Fibroblast of peridontal ligament (primary cell): ENCODE results near the gene ACSF3.

Experiments
- DNase-seq: peaks from one replicate; pipeline ENCODE4 v3.0.0-alpha.2; 2010; ENCODE audit errors: extremely low read depth

Gene ACSF3

DNA sequence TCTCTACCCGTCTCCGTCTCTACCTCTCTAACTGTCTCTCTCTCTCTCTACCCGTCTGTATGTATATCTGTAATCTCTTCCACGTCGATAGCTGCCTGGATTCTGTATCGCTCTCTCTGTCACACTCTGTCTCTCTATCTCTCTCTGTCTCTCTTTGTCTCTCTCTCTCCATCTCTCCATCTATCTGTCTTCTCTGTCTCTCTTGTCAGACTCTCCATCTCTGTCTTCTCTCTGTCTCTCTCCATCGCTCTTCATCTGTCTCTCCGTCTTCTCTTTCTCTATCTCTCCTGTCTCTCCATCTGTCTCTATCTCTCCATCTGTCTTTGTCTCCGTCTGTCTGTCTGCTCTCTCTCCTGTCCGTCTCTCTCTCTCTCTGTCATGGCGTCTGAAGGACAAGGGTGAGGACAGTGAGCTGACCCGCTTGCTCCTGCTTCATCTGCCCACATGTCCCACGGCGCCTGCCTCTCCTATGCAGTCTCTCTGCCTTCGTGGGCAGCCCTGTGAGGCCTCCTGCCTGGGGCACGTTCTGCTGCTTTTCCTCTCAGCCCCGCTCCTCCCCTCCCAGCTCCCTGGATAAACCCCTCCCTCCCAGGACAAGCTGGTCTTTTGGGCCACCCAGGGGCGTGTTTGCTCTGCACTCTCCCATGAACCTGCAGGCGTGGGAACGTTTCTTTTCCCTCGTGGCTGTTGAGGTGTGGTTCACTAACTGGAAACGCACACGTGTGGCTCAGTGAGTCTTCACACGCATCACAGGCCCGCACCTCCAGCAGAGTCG lies 18.9 kb downstream of the ACSF3 start:
- no peak for DNase-seq

DNA sequence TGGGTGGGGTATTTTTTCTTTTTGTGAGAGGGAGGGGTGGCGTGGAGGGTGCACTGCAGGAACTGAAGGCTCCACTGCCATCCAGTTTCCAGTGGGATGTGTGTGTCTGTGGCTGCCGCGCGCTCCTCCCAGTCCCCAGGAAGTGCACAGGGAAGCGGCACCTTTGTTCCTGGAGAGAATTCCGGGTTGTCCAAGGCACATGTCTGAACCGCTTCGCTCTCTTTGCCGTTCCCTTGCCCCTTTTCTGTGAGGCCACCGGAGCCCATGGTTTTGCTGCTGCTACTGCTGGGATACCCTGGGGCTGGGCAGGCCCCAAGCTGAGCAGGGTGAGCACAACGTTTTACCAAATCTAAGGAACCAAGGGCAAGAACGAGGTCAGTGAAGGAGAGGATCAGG lies 19.5 kb downstream of the ACSF3 start:
- no peak for DNase-seq

DNA sequence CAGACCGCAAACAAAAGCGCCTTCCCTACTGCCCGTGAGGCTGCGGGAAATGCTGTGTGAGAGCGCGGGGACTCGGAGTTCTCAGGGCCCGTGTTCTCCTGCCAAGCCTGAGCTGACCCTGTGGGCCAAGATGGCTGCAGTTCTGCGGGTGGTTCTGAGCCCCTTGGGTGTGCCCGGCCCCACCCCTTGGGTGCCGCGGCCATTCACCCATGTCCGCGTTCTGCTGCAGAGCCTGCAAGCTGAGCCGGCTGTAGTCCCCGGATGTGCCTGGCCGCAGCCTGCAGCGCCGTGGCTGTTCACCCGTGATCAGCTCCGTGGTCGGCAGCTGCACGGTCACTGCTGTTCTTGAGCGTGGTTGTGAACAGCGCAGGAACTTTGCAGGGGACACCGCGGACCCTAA lies 20.0 kb downstream of the ACSF3 start:
- no peak for DNase-seq

DNA sequence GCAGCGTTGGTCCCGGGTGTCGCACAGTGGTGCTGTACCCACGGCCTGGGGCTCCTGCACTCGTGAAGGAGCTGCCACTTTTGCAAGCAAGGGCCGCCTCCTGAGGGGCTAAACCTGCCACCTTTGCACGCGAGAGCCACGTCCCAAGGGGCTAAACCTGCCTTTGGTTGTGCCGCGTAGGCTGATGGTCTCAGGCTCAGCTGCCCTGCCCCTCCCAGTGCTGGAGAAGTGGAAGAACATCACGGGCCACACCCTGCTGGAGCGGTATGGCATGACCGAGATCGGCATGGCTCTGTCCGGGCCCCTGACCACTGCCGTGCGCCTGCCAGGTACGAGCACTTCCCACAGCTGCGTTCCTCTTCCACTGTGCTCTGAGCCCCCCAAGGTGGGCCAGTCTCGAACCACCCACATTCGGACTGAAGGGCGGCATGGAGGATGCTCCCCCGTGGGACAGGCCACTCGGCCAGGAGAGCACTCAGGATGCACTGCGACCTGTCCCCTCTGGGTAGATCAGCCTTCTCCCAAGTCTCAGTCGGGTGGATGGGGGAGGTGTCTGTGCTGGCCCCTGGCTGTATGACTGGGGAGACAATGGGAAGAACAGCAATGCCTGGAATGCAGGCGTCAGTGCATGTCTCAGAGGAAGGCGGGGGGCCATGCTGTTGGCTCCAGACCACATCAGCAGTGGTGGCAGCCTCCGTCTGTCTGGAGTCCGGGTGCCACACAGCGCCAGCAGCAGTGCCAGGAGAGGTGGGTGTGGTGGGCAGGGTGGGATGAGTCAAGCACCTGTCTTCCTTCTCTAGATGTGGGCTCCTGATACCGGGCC lies 20.7 kb downstream of the ACSF3 start:
- DNase-seq = no peak

DNA sequence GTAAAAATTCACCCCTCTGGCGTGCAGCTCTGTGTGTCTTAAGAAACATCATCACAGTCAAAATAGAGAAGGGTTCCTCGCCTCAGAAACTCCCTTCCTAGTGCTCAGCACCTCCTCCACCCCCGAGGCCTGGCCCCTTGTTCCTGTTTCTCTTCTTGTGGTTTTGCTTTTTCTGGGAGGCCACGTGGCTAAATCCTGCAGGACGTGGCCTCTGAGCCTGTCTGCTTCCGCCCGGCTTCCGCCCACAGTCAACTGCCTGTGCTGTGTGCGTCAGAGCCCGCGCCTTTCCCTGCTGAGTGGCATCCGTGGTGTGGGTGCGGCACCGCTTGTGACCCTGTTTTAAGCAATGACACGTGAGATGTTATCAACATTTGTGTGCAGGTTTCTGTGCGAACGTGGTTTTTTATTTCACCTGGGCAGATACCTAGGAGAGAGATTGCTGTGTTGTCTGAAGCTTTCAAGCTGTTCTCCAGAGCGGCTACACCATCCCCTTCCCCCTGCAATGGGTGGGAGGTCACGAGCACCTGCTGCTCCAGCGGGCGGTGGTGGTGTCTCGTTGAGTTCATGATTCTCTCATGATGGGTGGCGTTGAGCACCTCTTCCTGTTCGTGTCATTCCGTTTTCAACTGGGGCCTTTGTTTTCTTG lies 21.7 kb downstream of the ACSF3 start:
- DNase-seq = no peak

DNA sequence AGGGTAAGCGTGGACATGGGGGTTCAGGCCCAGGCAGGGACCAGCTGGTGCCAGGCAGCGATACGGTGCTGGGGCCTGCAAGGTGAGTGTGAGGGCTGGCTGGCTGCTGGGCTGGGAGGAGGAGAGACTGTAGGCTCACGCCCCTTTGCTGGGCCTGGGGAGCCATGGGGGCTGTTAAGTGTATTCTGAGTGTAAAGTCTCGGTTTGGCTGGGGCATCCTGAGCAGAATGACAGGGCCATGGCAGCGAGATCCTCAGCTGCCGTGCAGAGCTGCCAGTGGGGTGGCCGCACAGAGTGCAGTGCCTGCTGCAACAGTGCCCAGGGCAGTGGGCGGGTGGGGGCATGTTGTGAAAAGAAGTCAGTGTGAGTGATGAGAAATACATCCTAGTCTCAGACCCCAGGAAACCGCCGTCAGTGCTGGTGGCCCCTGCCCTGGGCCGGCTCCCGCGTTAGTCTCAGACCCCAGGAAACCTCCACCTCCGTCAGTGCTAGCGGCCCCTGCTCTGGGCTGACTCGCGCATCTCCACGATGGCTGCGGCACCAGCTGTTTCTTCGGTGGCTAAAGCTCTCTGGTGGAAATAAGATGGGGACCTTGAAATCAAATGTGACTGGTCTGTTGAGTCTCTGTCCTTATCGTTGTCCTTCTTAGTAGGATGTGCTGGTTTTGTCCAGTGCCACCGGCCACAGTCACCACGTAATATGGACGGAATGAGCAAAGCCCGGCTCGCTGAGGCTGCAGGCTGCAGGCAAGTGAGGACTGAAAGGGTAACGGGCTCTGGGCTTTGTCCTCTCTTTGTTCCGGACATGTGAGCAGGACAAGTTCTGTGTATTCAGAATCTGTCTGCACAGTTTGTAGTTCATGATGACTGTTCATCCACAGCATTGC lies 22.9 kb downstream of the ACSF3 start:
- DNase-seq = no peak

DNA sequence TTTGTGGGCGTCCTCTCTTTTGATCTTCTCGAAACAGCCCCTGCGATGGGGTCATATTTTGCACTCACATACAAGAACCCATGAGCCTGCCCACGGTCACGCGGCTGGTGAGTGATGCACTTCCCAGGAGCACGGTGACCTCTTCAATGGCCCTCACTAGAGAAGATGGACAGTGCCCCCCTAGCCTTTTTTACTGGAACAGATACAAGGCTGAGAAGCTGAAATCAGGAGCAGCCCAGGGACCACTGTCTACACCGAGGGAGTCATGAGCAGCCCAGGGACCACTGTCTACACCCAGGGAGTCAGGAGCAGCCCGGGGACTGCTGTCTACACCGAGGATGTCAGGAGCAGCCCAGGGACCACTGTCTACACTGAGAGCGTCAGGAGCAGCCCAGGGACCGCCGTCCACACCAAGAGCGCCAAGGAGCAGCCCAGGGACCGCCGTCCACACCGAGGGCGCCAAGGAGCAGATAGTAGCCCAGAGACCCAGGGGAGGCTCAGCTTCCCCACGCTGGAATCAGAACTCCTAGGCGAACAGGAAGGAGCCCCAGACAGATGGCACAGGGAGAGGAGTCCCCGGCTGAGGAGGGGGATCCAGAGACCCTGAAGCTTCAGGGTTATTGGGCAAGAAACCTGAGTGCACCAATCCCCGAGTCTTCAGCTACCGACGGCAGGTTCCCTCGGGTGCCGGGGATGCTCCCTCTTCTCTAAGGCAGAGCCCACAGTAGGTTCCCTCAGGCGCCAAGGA lies 23.7 kb downstream of the ACSF3 start:
- no peak for DNase-seq

DNA sequence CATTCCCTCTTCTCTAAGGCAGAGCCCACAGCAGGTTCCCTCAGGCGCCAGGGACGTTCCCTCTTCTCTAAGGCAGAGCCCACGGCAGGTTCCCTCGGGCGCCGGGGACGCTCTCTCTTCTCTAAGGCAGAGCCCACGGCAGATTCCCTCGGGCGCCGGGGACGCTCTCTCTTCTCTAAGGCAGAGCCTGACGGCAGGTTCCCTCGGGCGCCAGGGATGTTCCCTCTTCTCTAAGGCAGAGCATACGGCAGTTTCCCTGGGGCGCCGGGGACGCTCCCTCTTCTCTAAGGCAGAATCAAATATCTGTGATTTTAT lies 24.3 kb downstream of the ACSF3 start:
- DNase-seq = no peak

DNA sequence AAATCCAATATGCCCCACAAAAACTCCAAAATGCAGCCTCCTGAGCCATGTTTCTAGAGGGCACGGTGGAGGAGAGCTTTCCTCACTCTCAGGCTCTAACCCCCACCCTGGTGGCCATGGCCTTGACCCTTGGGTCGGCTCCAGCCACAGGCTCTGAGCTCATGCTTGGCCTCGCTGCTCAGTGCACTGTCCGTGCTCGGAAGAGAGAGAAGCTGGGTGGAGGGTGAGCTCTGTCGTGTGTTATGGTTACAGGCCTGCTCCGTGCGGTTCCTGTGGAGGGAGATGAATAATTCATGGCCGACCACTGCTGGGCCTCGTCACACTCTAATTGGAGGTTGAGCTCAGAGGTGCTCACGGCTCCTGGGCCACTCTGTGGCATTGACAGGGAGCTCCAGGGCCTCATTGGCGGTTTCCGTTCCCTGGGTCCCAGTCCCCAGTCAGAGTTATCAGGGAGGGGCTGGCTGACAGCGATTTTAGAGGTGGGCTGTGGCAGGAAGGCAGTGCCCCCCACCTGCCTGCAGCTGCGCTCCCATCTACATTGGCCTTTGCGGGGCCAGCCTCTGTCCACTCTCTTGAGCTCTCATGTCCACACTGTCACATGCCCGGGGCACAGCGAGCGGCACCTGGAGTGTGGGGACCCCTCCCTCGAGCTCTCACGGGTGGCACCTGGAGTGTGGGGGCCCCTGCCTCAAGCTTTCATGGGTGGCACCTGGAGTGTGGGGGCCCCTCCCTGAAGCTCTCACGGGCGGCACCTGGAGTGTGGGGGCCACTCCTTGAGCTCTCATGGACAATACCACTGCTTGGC lies 24.9 kb downstream of the ACSF3 start:
- no peak for DNase-seq

DNA sequence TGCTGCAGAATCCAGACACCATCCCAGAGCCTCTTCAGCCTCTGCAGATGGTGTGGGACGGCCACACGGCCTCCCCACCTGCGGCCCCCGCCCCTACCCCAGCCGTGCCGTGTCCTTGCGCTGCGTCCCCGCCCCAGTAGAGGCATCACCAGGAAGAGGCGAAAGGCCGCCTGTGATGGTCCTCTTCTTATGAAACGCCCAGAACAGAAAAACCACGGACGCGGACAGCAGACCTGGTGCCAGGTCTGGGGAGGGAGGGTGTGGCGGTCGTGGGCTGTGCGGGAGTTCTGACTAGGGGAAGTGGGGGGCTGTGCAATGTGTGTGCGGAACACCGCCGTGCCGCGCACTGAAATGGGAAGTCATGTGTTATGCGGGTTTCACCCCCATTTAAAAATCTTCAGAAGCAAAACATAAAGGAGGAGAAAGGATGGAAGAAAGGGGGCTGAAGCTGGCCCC lies 25.5 kb downstream of the ACSF3 start:
- DNase-seq = no peak

DNA sequence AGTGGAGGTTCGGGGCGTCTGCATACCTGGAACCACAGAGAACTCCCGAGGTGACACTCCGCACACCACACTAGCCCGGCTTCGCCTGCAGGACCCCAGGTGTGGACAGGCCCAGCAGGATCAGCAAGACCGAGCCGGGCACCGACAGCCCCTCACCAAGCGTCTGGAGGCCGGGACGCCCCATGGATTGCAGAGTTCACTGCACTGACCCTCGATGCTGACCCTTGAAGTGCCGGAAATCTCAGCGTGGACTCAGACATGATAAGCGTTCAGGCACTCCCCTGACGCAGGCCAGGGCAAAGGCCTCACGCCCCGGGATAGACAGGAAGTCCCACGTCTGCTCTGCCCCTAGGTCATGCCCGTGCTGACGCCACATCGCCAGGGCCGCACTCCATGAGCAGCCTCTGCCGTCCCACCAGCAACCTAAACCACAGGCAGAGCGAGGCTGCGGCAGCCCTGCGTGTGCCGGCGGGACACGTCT lies 26.0 kb downstream of the ACSF3 start:
- DNase-seq = no peak

DNA sequence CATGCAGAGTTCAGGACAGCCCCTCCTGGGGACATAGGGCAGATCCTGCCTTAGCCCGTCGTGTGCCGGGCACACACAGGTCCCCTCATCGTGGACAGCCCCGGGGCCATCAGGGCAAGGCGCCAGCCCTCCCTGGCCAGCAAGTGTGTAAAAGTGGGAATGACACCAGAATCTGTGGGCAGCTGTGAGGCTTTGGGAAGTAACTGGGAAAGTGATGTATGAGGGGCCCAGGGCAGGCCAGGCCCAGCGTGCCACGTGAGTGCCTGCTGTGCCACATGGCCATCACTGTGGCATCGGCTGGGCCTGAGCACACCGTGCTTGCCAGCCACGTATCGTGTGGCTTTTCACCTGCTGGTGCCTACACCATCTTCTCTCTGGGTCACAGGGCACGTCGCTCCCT lies 26.6 kb downstream of the ACSF3 start:
- no peak for DNase-seq

DNA sequence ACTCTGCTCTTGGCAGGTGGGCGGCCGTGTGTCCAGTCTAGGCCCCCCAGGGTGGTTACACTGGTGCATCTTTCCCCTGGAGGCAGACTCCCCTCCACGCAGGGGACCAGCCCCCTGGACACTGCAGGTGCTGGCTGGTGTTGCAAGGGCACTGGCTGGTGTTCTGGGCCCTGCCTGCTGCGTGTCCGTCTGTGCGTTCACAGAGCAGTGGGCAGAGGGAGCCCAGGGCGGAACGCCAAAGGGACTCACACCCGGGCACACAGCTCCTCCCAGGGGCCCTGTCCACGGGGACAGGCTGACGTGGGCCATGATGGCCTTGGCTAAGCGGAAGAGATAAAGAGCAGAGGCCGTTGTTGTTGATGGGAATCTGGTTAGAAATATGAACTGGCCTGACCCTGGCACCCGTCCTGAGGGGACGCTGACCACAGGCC lies 27.3 kb downstream of the ACSF3 start:
- no peak for DNase-seq

DNA sequence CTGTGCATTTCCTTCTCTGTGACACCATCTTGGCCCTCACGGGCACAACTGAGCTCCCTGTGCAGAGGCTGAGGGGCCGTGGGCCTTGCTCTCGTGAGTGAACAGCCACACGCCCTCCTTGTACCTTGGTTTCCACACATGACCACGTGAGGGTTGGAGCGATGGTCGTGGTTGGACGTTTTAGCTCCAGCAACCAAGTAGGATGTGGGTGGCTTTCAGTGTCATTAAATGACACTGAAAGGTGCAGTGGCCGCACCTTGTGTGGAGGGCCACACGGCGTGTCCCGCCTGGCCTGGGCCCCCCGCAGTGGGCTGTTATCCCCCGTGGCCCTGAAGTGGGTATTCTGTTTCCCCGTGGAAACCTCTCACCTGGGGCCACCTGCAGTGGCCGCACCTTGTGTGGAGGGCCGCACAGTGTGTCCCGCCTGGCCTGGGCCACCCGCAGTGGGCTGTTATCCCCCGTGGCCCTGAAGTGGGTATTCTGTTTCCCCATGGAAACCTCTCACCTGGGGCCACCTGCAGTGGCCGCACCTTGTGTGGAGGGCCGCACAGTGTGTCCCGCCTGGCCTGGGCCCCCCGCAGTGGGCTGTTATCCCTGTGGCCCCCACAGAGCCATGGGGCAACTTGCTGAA lies 28.2 kb downstream of the ACSF3 start:
- DNase-seq = no peak

DNA sequence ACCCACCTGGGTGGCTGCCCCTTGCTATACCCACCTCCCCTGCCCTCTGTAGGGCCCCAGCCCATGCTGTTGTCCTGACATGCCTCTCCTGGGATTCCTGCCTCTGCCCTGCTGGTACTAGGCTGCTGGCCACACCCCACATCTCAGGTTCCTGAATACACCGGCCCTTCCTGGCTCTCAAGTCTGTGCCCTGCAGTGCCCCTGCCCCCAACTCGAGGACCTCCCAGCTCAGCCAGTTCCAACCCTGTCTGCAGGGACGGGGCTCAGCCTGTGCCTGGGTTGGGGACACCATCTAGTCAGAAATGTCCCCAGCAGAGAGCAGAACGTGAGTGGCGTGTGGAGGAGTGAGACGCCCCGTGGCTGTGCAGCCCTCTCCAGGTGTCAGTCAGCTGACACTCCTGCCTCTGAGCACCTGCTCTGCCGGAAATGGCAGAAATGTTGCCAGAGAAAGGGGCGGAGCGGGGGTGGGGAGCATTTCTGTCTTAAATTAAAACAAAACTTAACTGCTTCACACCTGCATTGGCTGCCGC lies 28.7 kb downstream of the ACSF3 start:
- no peak for DNase-seq

DNA sequence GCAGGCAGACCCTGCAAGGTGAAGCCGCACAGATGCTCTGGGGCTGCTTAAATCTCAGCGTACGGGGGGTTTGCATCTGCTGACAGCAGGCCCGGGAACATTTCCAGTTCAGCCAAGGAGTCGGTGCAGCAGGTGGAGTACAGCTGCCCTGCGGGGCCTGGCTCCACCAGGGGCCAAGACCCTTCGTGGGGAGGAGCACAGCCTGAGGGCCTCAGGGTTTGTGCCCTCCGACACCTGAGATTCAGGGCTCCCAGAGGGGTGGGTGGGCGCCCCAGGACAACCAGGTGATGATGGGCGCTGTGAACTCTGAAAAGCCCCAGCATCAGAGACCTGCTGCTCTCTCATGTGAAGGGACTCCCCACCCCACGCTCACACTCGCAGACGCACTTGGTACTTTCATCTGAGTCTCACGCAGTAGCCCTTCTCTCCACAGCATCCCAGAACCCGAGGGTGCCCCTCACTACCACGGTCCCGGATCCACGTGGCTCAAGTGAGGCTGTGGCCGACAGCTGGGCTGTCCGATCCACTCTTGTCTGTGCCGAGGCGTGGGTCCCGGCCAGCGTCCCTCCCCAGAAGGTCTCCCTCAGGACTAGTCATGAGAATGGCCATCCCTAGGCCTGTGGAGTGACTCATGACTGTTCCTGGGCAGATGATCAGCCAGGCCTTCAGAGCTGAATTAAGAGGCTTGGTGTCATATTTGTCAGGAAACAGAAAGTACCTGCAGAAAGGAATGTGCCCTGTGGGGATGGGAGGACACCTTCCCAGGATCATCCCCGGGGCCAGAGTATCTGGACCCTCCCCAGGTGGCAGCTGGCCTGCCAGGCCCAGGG lies 29.6 kb downstream of the ACSF3 start:
- DNase-seq = no peak

DNA sequence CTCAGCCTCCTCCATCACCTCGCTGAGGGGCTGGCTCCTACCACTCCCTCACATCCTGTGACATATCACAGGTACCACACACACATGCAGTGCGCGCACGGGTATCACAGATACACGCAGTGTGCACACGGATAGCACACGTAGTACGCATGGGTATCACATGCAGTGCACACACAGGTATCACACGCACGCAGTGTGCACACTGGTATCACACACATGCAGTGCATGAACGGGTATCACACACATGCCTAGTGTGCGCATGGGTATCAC lies 30.1 kb downstream of the ACSF3 start:
- DNase-seq = no peak

DNA sequence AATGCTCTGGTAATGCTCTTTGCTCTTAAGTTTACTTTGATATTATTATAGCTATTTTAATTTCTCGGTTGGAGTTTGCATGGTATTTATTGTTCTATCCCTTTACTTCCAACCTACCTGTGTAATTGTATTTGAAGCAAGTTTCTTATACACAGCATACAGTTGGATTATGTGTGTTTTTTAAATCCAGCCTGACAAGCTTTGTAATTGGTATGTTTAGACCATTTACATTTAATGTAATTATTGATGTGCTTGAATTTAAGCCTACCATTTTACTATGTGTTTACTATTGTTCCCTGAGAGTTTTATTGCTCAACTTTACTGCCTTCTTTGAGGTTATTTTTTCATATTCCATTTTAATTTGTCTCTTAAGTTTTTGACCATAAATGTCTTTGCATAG lies 35.7 kb downstream of the ACSF3 start:
- no peak for DNase-seq

DNA sequence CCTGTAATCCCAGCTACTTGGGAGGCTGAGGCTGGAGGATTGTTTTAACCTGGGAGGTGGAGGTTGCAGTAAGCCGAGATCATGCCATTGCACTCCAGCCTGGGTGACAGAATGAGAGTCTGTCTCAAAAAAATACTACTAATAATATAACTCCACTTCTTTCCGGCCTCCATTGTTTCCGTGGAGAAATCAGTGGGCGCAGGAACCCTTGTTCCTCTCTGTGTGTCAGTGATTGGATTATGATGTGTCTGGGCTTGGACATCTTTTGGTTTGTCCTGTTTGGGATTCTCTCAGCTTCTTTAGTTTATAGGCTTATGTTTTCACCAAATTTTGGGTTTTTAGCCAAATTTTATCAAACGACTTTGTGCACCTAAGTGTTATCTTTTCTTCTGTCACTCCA lies 36.8 kb downstream of the ACSF3 start:
- no peak for DNase-seq
